CD4-positive, alpha-beta T cell (primary cell): ENCODE data around the gene ENTPD2. TPM values are rescaled to one million over a fixed set of nuclear protein-coding genes. Genes with fewer than 3 reads are reported as not detected.

ENCODE experiments used
- ATAC-seq: fragments of 200-7000 bp; cut with Tn5 transposase; one replicate; pipeline ENCODE4 v1.10.0; 2022; ENCODE audit warnings: mild to moderate bottlenecking; ENCODE audit not compliant: poor library complexity
- CTCF ChIA-PET: fragments of 350-600 bp; sonication (Branson Sonifier 250); formaldehyde crosslinking; loops from one replicate; lab custom pipeline; 2021; ENCODE audit warnings: antibody characterized with exemption, inconsistent platforms; lab: Charles Lee
- POLR2A ChIA-PET: fragments of 350-600 bp; sonication (Branson Sonifier 250); formaldehyde crosslinking; loops from one replicate; lab custom pipeline; 2021; ENCODE audit warnings: antibody characterized with exemption, inconsistent platforms; lab: Charles Lee
- DNase-seq, 14 experiments: peaks; one replicate each; pipeline ENCODE4 v3.0.0-alpha.2; 2013 to 2020; ENCODE audit warnings: mixed read lengths in 2 of 14
- H3K27ac ChIP-seq, 2 donors: one replicate each; pipeline versions ENCODE4 v1.5.1 to v1.7.0; 2013; ENCODE audit warnings: low read length in 2 of 2, low read depth in 1 of 2, mild to moderate bottlenecking in 1 of 2
- H3K27me3 ChIP-seq, 2 experiments: 1 replicate in 1 of 2; 2 replicates in 1 of 2; pipeline versions ENCODE4 v1.6.1 to v1.7.0; 2013; ENCODE audit warnings: low read length in 2 of 2, control low read depth in 1 of 2, mild to moderate bottlenecking in 1 of 2, moderate library complexity in 1 of 2; ENCODE audit not compliant: insufficient read depth in 2 of 2, control insufficient read depth in 1 of 2
- H3K36me3 ChIP-seq: one replicate; pipeline ENCODE4 v1.6.1; 2013; ENCODE audit warnings: low read length, control low read depth; ENCODE audit not compliant: insufficient read depth
- H3K4me1 ChIP-seq: one replicate; pipeline ENCODE4 v1.6.1; 2013; ENCODE audit warnings: low read length, control low read depth; ENCODE audit not compliant: insufficient read depth
- H3K4me3 ChIP-seq: one replicate; pipeline ENCODE4 v1.5.1; 2013; ENCODE audit warnings: mild to moderate bottlenecking, low read length, moderate library complexity
- H3K9me3 ChIP-seq, 2 experiments: 1 replicate in 1 of 2; 2 replicates in 1 of 2; pipeline versions ENCODE4 v1.6.1 to v1.7.0; 2013; ENCODE audit warnings: low read length in 2 of 2, mild to moderate bottlenecking in 2 of 2, control low read depth in 1 of 2, moderate library complexity in 1 of 2; ENCODE audit not compliant: control insufficient read depth in 1 of 2, insufficient read depth in 1 of 2
- H3K27ac Mint-ChIP-seq: one replicate; pipeline ENCODE4 v1.8.0; 2020; ENCODE audit warnings: mixed read lengths
- H3K27me3 Mint-ChIP-seq: one replicate; pipeline ENCODE4 v1.8.0; 2021; ENCODE audit warnings: mixed read lengths
- H3K36me3 Mint-ChIP-seq: one replicate; pipeline ENCODE4 v1.8.0; 2021; ENCODE audit warnings: low read depth, mixed read lengths
- H3K4me1 Mint-ChIP-seq: one replicate; pipeline ENCODE4 v1.8.0; 2021; ENCODE audit warnings: low read depth, mixed read lengths
- H3K4me3 Mint-ChIP-seq: one replicate; pipeline ENCODE4 v1.8.0; 2020; ENCODE audit warnings: mild to moderate bottlenecking, mixed read lengths
- H3K9me3 Mint-ChIP-seq: one replicate; pipeline ENCODE4 v1.8.0; 2020; ENCODE audit warnings: mixed read lengths
- CTCF ChIP-seq: fragments of 200-600 bp; IDR thresholded peaks from one replicate; pipeline ENCODE4 v1.8.0; 2022; ENCODE audit warnings: antibody characterized with exemption, mild to moderate bottlenecking
- intact Hi-C, 2 experiments: fragments of 100-400 bp; cut with DNase I in 1 of 2; cut with micrococcal nuclease in 1 of 2; formaldehyde crosslinking; loops; one replicate each; pipeline versions ENCODE4 v1.15.1 to v1.9.0; 2023 to 2025; cut with DNase I, micrococcal nuclease
- total RNA-seq, 174 experiments: library from RNA in 2 of 174; stranded (reverse) in 2 of 174; gene quantifications; one replicate each; pipeline ENCODE4 v1.2.3 and lab custom pipeline; 2021 to 2026

ENTPD2 gene
- total RNA-seq, 2 experiments from 2014 or later, result not detected

- no peaks in the 10 kb centered on the region for H3K9me3 ChIP-seq
- Mint-ChIP-seq H3K9me3 (no peaks in the 10 kb centered on the region), H3K27ac (no peak overlapping the region), H3K36me3 (peaks cover 10% of the 10 kb centered on the region), H3K27me3 (no peaks in the 10 kb centered on the region), H3K4me1 (no peaks in the 10 kb centered on the region), H3K4me3 (no peak overlapping the region)
- no peaks in the 10 kb centered on the region for H3K4me1 ChIP-seq
- intact Hi-C loops, result no loop called here
- POLR2A ChIA-PET, result no interaction called here
- TF ChIP-seq CTCF, result no peak
- ATAC-seq (no peak), DNase-seq (no peak)
- CTCF ChIA-PET, result no interaction called here
- no peak overlapping the region for H3K4me3 ChIP-seq
- peaks cover 49% of the 10 kb centered on the region for H3K36me3 ChIP-seq
- no peaks in the 10 kb centered on the region for H3K27me3 ChIP-seq
- no peak overlapping the region for H3K27ac ChIP-seq
Measured at GRCh38 chr9:137011907-137012675, 41.8 kb downstream of the ENTPD2 start.

GRCh38 chr9:137011156-137011555 lies 42.7 kb downstream of the ENTPD2 start:
- Histone ChIP-seq H3K27ac (no peak overlapping the region), H3K4me1 (no peaks in the 10 kb centered on the region), H3K4me3 (no peak overlapping the region), H3K36me3 (peaks cover 44% of the 10 kb centered on the region), H3K9me3 (no peaks in the 10 kb centered on the region), H3K27me3 (no peaks in the 10 kb centered on the region)
- H3K36me3 Mint-ChIP-seq, result peaks cover 5% of the 10 kb centered on the region
- H3K27me3 Mint-ChIP-seq, result no peaks in the 10 kb centered on the region
- POLR2A ChIA-PET, result no interaction called here
- ATAC-seq (no peak), DNase-seq (no peak)
- no peak for TF ChIP-seq CTCF
- H3K4me3 Mint-ChIP-seq, result no peak overlapping the region
- H3K27ac Mint-ChIP-seq, result no peak overlapping the region
- no peaks in the 10 kb centered on the region for H3K4me1 Mint-ChIP-seq
- intact Hi-C loops, result no loop called here
- no peaks in the 10 kb centered on the region for H3K9me3 Mint-ChIP-seq
- CTCF ChIA-PET, result interaction anchor here (0.5 kb wide), 1 partner anchor 10 kb away, joined by 3 read pairs; no protein-coding TSS in a partner anchor

- H3K4me3 ChIP-seq, result no peak overlapping the region
- no peaks in the 10 kb centered on the region for H3K9me3 Mint-ChIP-seq
- H3K36me3 Mint-ChIP-seq, result peaks cover 5% of the 10 kb centered on the region
- ATAC-seq (no peak), DNase-seq (no peak)
- H3K9me3 ChIP-seq, result no peaks in the 10 kb centered on the region
- no peak for TF ChIP-seq CTCF
- no peak overlapping the region for H3K27ac ChIP-seq
- intact Hi-C loops, result no loop called here
- peaks cover 39% of the 10 kb centered on the region for H3K36me3 ChIP-seq
- H3K4me3 Mint-ChIP-seq, result no peak overlapping the region
- no peaks in the 10 kb centered on the region for H3K27me3 ChIP-seq
- H3K4me1 ChIP-seq, result no peaks in the 10 kb centered on the region
- no peaks in the 10 kb centered on the region for H3K4me1 Mint-ChIP-seq
- H3K27ac Mint-ChIP-seq, result no peak overlapping the region
- CTCF ChIA-PET, result no interaction called here
- POLR2A ChIA-PET, result no interaction called here
- H3K27me3 Mint-ChIP-seq, result no peaks in the 10 kb centered on the region
Measured at GRCh38 chr9:137009938-137010732, 43.7 kb downstream of the ENTPD2 start.
